Retinal pigment epithelial cell (primary cell): ENCODE results near the gene BIN1.

ENCODE experiments used
- DNase-seq: peaks from one replicate; pipeline ENCODE4 v3.0.0-alpha.2; 2010; ENCODE audit warnings: low read depth
- H3K4me3 ChIP-seq: 2 replicates; pipeline ENCODE4 v1.5.1; 2011; ENCODE audit warnings: mild to moderate bottlenecking, low read length, control low read depth, moderate library complexity
- CTCF ChIP-seq: conservative IDR thresholded peaks from 2 replicates; pipeline ENCODE4 v1.5.1; 2011; ENCODE audit warnings: low read depth, low read length, control low read depth, inconsistent platforms

The BIN1 gene

GRCh38 chr2:127103243-127104165 lies 3.5 kb downstream of the BIN1 start:
- TF ChIP-seq CTCF: no peak
- H3K4me3 ChIP-seq: no peak overlapping the region
- DNase-seq: no peak

GRCh38 chr2:127102521-127103242 lies 4.3 kb downstream of the BIN1 start:
- no peak for DNase-seq
- no peak for TF ChIP-seq CTCF
- no peak overlapping the region for H3K4me3 ChIP-seq

GRCh38 chr2:127101756-127102477 lies 5.0 kb downstream of the BIN1 start:
- no peak overlapping the region for H3K4me3 ChIP-seq
- no peak for TF ChIP-seq CTCF
- no peak for DNase-seq

GRCh38 chr2:127101048-127101611 lies 5.8 kb downstream of the BIN1 start:
- H3K4me3 ChIP-seq: no peak overlapping the region
- DNase-seq: no peak
- no peak for TF ChIP-seq CTCF

GRCh38 chr2:127100251-127101047 lies 6.5 kb downstream of the BIN1 start:
- H3K4me3 ChIP-seq: no peak overlapping the region
- no peak for DNase-seq
- no peak for TF ChIP-seq CTCF

- no peak overlapping the region for H3K4me3 ChIP-seq
- TF ChIP-seq CTCF: no peak
- no peak for DNase-seq
These were observed 8.2 kb downstream of the BIN1 start for GRCh38 chr2:127098711-127099110.
